Astrocyte of the spinal cord (primary cell): ENCODE data around the gene ZIM2.
"Not testable (repeated sequence)": the region's sequence is repeated elsewhere in the genome, so short reads cannot be mapped to it uniquely, and the experiment has no call there.

ENCODE experiments used
- DNase-seq: peaks from one replicate; pipeline ENCODE4 v3.0.0; 2011; ENCODE audit warnings: low read depth, low spot score
- H3K4me3 ChIP-seq: 2 replicates; pipeline ENCODE4 v1.5.1; 2011; ENCODE audit warnings: low read depth, mild to moderate bottlenecking, low read length, moderate library complexity
- CTCF ChIP-seq: IDR thresholded peaks from 2 replicates; pipeline ENCODE4 v1.5.1; 2012; ENCODE audit warnings: low read depth, mild to moderate bottlenecking, low read length, inconsistent platforms
- in situ Hi-C: cut with HindIII; loops from 2 replicates; pipeline ENCODE4 v1.10.0; 2017; ENCODE audit warnings: low sequenced_read_pairs

Gene ZIM2

GRCh38 chr19:56858026-56858425 is 17.5 kb upstream of the ZIM2 start:
- no peak for DNase-seq
- in situ Hi-C loops, result no loop called here
- no peak overlapping the region for H3K4me3 ChIP-seq
- TF ChIP-seq CTCF, result no peak

- TF ChIP-seq CTCF, result no peak
- no peak overlapping the region for H3K4me3 ChIP-seq
- in situ Hi-C loops, result no loop called here
- no peak for DNase-seq
Observed at GRCh38 chr19:56856822-56857221, 16.3 kb upstream of the ZIM2 start.

- in situ Hi-C loops, H3K4me3 ChIP-seq, DNase-seq: not testable (repeated sequence)
Observed at GRCh38 chr19:56852361-56852760, 11.8 kb upstream of the ZIM2 start.

GRCh38 chr19:56848166-56848565 is 7.6 kb upstream of the ZIM2 start:
- no peak for DNase-seq
- no peak for TF ChIP-seq CTCF
- in situ Hi-C loops, result no loop called here
- H3K4me3 ChIP-seq, result no peak overlapping the region

GRCh38 chr19:56842412-56842811 is 1.9 kb upstream of the ZIM2 start:
- no peak overlapping the region for H3K4me3 ChIP-seq
- in situ Hi-C loops, result no loop called here
- TF ChIP-seq CTCF, result no peak
- DNase-seq, result no peak

GRCh38 chr19:56841193-56841543 is 642 bp upstream of the ZIM2 start:
- no peak overlapping the region for H3K4me3 ChIP-seq
- TF ChIP-seq CTCF, result no peak

GRCh38 chr19:56839652-56840450 is 675 bp downstream of the ZIM2 start:
- no peak for TF ChIP-seq CTCF
- in situ Hi-C loops, result no loop called here
- peak overlapping the region; percentile 12 for H3K4me3 ChIP-seq
- no peak for DNase-seq

More at GRCh38 chr19:56841193-56841543, 642 bp upstream of the ZIM2 start:
- DNase-seq, result no peak
- in situ Hi-C loops, result no loop called here
